A673 (cell line): Measurements from ENCODE around the gene LYPD3.

Experiments
- CTCF ChIP-seq: fragments of 300-800, 200-600 bp; sonication (generic); conservative IDR thresholded peaks from 2 replicates; pipeline ENCODE4 v1.5.1; 2017; ENCODE audit warnings: low read depth, mild to moderate bottlenecking, antibody characterized with exemption, low read length, moderate library complexity, mixed read lengths
- EZH2 ChIP-seq: fragments of 200-600 bp; sonication (generic); IDR thresholded peaks from 2 replicates; pipeline ENCODE4 v1.6.1; 2017; ENCODE audit warnings: borderline replicate concordance, low read depth, mild to moderate bottlenecking, mixed read lengths, antibody characterized with exemption, low read length; ENCODE audit not compliant: poor library complexity, severe bottlenecking

- TF ChIP-seq CTCF, result no peak
- TF ChIP-seq EZH2, result no peak
Observed at GRCh38 chr19:43423779-43424178, 41.6 kb downstream of the LYPD3 start.
